ENCODE data around the gene S100P.
A peak's percentile ranks its signal among the peaks of the same experiment; 100 is the strongest.

S100P gene

GRCh38 chr4:6701371-6701770 is 7.7 kb downstream of the S100P start:
- DNase-seq = no peak
- Histone ChIP-seq H4K8ac (ENCODE audit: low read length) (no peak overlapping the region), H2BK15ac (ENCODE audit: low read depth, poor library complexity, severe bottlenecking) (no peak overlapping the region), H2BK120ac (ENCODE audit: low read depth, low read length) (no peak overlapping the region), H2AFZ (ENCODE audit: low read depth, low read length) (no peak overlapping the region), H3K4me1 (ENCODE audit: control insufficient read depth, insufficient read depth, low read depth, low read length) (peaks cover 1% of the 10 kb centered on the region), H3K4ac (ENCODE audit: low read depth in 1 of 2, low read length in 2 of 2) (no peak overlapping the region), H3K27me3 (ENCODE audit: control insufficient read depth in 1 of 2, insufficient read depth in 1 of 2, low read length in 2 of 2) (no peaks in the 10 kb centered on the region), H3K4me2 (ENCODE audit: low read length, poor library complexity, severe bottlenecking) (no peak overlapping the region), H3K9me3 (ENCODE audit: control insufficient read depth, low read length) (peaks cover 8% of the 10 kb centered on the region), H3K23ac (ENCODE audit: low read length in 2 of 2) (no peak overlapping the region), H3K9ac (ENCODE audit: low read length) (no peak overlapping the region), H4K91ac (ENCODE audit: low read length) (no peak overlapping the region), H3K36me3 (ENCODE audit: control insufficient read depth in 1 of 2, insufficient read depth in 2 of 2, low read depth in 1 of 2, low read length in 2 of 2) (peaks cover 16% of the 10 kb centered on the region in 2 experiments), H3K14ac (ENCODE audit: low read length in 2 of 2) (no peak overlapping the region), H3K79me1 (replicated peaks; ENCODE audit: low read length, poor library complexity, severe bottlenecking) (peaks cover 39% of the 10 kb centered on the region), H3K18ac (ENCODE audit: low read depth in 1 of 2, low read length in 2 of 2) (no peak overlapping the region), H2AK5ac (ENCODE audit: low read length, severe bottlenecking) (no peak overlapping the region), H2BK5ac (ENCODE audit: low read depth, low read length, poor library complexity, severe bottlenecking) (no peak overlapping the region), H3K4me3 (ENCODE audit: insufficient read depth in 1 of 2, low read depth in 1 of 2, low read length in 2 of 2) (no peak overlapping the region), H3K27ac (ENCODE audit: low read length, poor library complexity, severe bottlenecking) (no peak overlapping the region), H2BK12ac (ENCODE audit: low read length in 2 of 2) (no peak overlapping the region)
- 76% methylated on average over 13 of the region's 13 CpGs for WGBS

GRCh38 chr4:6702761-6703160 is 9.1 kb downstream of the S100P start:
- Histone ChIP-seq H3K27ac (ENCODE audit: low read length, poor library complexity, severe bottlenecking) (no peak overlapping the region), H4K8ac (ENCODE audit: low read length) (no peak overlapping the region), H2BK120ac (ENCODE audit: low read depth, low read length) (no peak overlapping the region), H3K14ac (ENCODE audit: low read length in 2 of 2) (no peak overlapping the region), H3K36me3 (ENCODE audit: control insufficient read depth in 1 of 2, insufficient read depth in 2 of 2, low read depth in 1 of 2, low read length in 2 of 2) (peaks cover 16 to 30% of the 10 kb centered on the region in 2 experiments), H2BK15ac (ENCODE audit: low read depth, poor library complexity, severe bottlenecking) (no peak overlapping the region), H3K4me3 (ENCODE audit: insufficient read depth in 1 of 2, low read depth in 1 of 2, low read length in 2 of 2) (no peak overlapping the region), H3K79me1 (replicated peaks; ENCODE audit: low read length, poor library complexity, severe bottlenecking) (peaks cover 45% of the 10 kb centered on the region), H2BK5ac (ENCODE audit: low read depth, low read length, poor library complexity, severe bottlenecking) (no peak overlapping the region), H3K9ac (ENCODE audit: low read length) (no peak overlapping the region), H3K9me3 (ENCODE audit: control insufficient read depth, low read length) (peaks cover 8% of the 10 kb centered on the region), H2BK12ac (ENCODE audit: low read length in 2 of 2) (no peak overlapping the region), H3K4me1 (ENCODE audit: control insufficient read depth, insufficient read depth, low read depth, low read length) (peaks cover 1% of the 10 kb centered on the region), H3K4me2 (ENCODE audit: low read length, poor library complexity, severe bottlenecking) (no peak overlapping the region), H3K23ac (ENCODE audit: low read length in 2 of 2) (no peak overlapping the region), H2AFZ (ENCODE audit: low read depth, low read length) (no peak overlapping the region), H3K27me3 (ENCODE audit: control insufficient read depth in 1 of 2, insufficient read depth in 1 of 2, low read length in 2 of 2) (no peaks in the 10 kb centered on the region), H2AK5ac (ENCODE audit: low read length, severe bottlenecking) (no peak overlapping the region), H4K91ac (ENCODE audit: low read length) (no peak overlapping the region), H3K18ac (ENCODE audit: low read depth in 1 of 2, low read length in 2 of 2) (no peak overlapping the region), H3K4ac (ENCODE audit: low read depth in 1 of 2, low read length in 2 of 2) (no peak overlapping the region)
- WGBS = 0% methylated on average over 1 of the region's 1 CpG
- no peak for DNase-seq

- Histone ChIP-seq H3K4me1 (ENCODE audit: control insufficient read depth, insufficient read depth, low read depth, low read length) (peaks cover 1% of the 10 kb centered on the region), H3K9me3 (ENCODE audit: control insufficient read depth, low read length) (peaks cover 8% of the 10 kb centered on the region), H4K91ac (ENCODE audit: low read length) (no peak overlapping the region), H3K27ac (ENCODE audit: low read length, poor library complexity, severe bottlenecking) (no peak overlapping the region), H2BK12ac (ENCODE audit: low read length in 2 of 2) (no peak overlapping the region), H3K27me3 (ENCODE audit: control insufficient read depth in 1 of 2, insufficient read depth in 1 of 2, low read length in 2 of 2) (no peaks in the 10 kb centered on the region), H3K4me3 (ENCODE audit: insufficient read depth in 1 of 2, low read depth in 1 of 2, low read length in 2 of 2) (no peak overlapping the region), H3K36me3 (ENCODE audit: control insufficient read depth in 1 of 2, insufficient read depth in 2 of 2, low read depth in 1 of 2, low read length in 2 of 2) (peaks cover 16 to 34% of the 10 kb centered on the region in 2 experiments), H2BK5ac (ENCODE audit: low read depth, low read length, poor library complexity, severe bottlenecking) (no peak overlapping the region), H4K8ac (ENCODE audit: low read length) (no peak overlapping the region), H3K79me1 (replicated peaks; ENCODE audit: low read length, poor library complexity, severe bottlenecking) (peaks cover 45% of the 10 kb centered on the region), H2AFZ (ENCODE audit: low read depth, low read length) (no peak overlapping the region), H3K14ac (ENCODE audit: low read length in 2 of 2) (no peak overlapping the region), H3K18ac (ENCODE audit: low read depth in 1 of 2, low read length in 2 of 2) (no peak overlapping the region), H3K9ac (ENCODE audit: low read length) (no peak overlapping the region), H2AK5ac (ENCODE audit: low read length, severe bottlenecking) (no peak overlapping the region), H3K4me2 (ENCODE audit: low read length, poor library complexity, severe bottlenecking) (no peak overlapping the region), H2BK120ac (ENCODE audit: low read depth, low read length) (no peak overlapping the region), H3K4ac (ENCODE audit: low read depth in 1 of 2, low read length in 2 of 2) (no peak overlapping the region), H3K23ac (ENCODE audit: low read length in 2 of 2) (no peak overlapping the region), H2BK15ac (ENCODE audit: low read depth, poor library complexity, severe bottlenecking) (peak overlapping the region; percentile 85)
- 53% methylated on average over 3 of the region's 3 CpGs for WGBS
- peak; percentile 67 for DNase-seq
Measured at GRCh38 chr4:6703786-6704185, 10.1 kb downstream of the S100P start.

GRCh38 chr4:6705646-6706045 is 12.0 kb downstream of the S100P start:
- H3K27me3 ChIP-seq (ENCODE audit: control insufficient read depth in 1 of 2, insufficient read depth in 1 of 2, low read length in 2 of 2) = no peaks in the 10 kb centered on the region
- no peak overlapping the region for H3K23ac ChIP-seq (ENCODE audit: low read length in 2 of 2)
- no peak for DNase-seq
- H3K14ac ChIP-seq (ENCODE audit: low read length in 2 of 2) = no peak overlapping the region
- no peak overlapping the region for H3K9ac ChIP-seq (ENCODE audit: low read length)
- WGBS = 100% methylated on average over 2 of the region's 2 CpGs
- peaks cover 9 to 32% of the 10 kb centered on the region in 2 experiments for H3K36me3 ChIP-seq (ENCODE audit: control insufficient read depth in 1 of 2, insufficient read depth in 2 of 2, low read depth in 1 of 2, low read length in 2 of 2)
- no peak overlapping the region for H2AK5ac ChIP-seq (ENCODE audit: low read length, severe bottlenecking)
- no peak overlapping the region for H3K4me3 ChIP-seq (ENCODE audit: insufficient read depth in 1 of 2, low read depth in 1 of 2, low read length in 2 of 2)
- no peak overlapping the region for H3K27ac ChIP-seq (ENCODE audit: low read length, poor library complexity, severe bottlenecking)
- no peak overlapping the region for H3K4me2 ChIP-seq (ENCODE audit: low read length, poor library complexity, severe bottlenecking)
- no peak overlapping the region for H3K18ac ChIP-seq (ENCODE audit: low read depth in 1 of 2, low read length in 2 of 2)
- H2BK5ac ChIP-seq (ENCODE audit: low read depth, low read length, poor library complexity, severe bottlenecking) = no peak overlapping the region
- H3K4me1 ChIP-seq (ENCODE audit: control insufficient read depth, insufficient read depth, low read depth, low read length) = peaks cover 1% of the 10 kb centered on the region
- H3K9me3 ChIP-seq (ENCODE audit: control insufficient read depth, low read length) = peaks cover 8% of the 10 kb centered on the region
- no peak overlapping the region for H2BK15ac ChIP-seq (ENCODE audit: low read depth, poor library complexity, severe bottlenecking)
- H2BK120ac ChIP-seq (ENCODE audit: low read depth, low read length) = no peak overlapping the region
- H3K4ac ChIP-seq (ENCODE audit: low read depth in 1 of 2, low read length in 2 of 2) = no peak overlapping the region
- H3K79me1 ChIP-seq (replicated peaks; ENCODE audit: low read length, poor library complexity, severe bottlenecking) = peaks cover 34% of the 10 kb centered on the region
- no peak overlapping the region for H4K8ac ChIP-seq (ENCODE audit: low read length)
- no peak overlapping the region for H4K91ac ChIP-seq (ENCODE audit: low read length)
- no peak overlapping the region for H2BK12ac ChIP-seq (ENCODE audit: low read length in 2 of 2)
- H2AFZ ChIP-seq (ENCODE audit: low read depth, low read length) = no peak overlapping the region
